ENCODE measurements around the gene ACTN4.

DNA sequence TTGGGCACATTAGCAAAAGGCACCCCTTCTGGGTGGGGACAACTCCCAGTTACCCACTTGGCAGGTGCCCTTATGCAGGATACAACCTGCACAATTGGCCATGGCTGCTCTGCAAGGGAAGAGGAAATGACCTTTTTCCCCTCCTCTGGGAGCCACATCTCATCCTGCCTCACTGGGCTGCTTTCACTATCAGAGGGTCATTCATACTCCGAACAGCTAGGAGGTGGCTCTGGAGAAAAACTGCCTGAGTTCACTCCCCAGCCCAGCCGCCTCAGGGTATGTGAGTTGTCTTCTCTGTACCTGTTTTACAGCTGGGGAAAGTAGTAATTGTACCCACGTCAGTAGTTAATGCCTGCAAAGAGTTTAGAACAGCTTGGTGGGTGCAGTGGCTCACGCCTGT, 7.1 kb upstream of the ACTN4 start:
- TF ChIP-seq, protein P1, sequence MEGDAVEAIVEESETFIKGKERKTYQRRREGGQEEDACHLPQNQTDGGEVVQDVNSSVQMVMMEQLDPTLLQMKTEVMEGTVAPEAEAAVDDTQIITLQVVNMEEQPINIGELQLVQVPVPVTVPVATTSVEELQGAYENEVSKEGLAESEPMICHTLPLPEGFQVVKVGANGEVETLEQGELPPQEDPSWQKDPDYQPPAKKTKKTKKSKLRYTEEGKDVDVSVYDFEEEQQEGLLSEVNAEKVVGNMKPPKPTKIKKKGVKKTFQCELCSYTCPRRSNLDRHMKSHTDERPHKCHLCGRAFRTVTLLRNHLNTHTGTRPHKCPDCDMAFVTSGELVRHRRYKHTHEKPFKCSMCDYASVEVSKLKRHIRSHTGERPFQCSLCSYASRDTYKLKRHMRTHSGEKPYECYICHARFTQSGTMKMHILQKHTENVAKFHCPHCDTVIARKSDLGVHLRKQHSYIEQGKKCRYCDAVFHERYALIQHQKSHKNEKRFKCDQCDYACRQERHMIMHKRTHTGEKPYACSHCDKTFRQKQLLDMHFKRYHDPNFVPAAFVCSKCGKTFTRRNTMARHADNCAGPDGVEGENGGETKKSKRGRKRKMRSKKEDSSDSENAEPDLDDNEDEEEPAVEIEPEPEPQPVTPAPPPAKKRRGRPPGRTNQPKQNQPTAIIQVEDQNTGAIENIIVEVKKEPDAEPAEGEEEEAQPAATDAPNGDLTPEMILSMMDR (IDR thresholded peaks at IDR 0.05; ENCODE audit: low read depth, low read length), result no peak
- TF ChIP-seq EZH2phosphoT487 (IDR thresholded peaks at IDR 0.05; ENCODE audit: low read depth), result no peak

All from OCI-LY3 (cell line).